ENCODE data around the gene C1QC. TPM values are rescaled to one million over a fixed set of nuclear protein-coding genes. Genes with fewer than 3 reads are reported as not detected.

C1QC gene
- not detected in 2 replicates for total RNA-seq

DNA sequence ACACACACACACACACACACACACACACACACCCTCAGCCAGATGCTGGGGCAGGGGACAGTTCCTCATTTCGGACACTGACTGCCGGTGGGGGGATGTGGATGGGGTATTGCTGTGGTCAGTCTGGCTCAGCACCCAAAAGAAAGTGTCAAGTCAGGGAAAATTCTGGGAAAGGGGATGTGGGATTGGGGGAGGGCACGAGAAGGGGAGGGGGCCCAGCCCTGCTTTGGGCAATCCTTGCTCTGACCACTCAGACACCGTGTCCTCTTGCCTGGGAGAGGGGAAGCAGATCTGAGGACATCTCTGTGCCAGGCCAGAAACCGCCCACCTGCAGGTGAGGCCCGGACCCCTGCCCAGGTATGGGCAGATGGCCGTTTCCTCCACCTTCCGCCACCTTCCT is at the start of gene C1QC:
Gene C1QC (plus strand): TSS at position 253 of the 400 bp plus-strand sequence. CDS start 391 bp downstream, outside the sequence.

DNA sequence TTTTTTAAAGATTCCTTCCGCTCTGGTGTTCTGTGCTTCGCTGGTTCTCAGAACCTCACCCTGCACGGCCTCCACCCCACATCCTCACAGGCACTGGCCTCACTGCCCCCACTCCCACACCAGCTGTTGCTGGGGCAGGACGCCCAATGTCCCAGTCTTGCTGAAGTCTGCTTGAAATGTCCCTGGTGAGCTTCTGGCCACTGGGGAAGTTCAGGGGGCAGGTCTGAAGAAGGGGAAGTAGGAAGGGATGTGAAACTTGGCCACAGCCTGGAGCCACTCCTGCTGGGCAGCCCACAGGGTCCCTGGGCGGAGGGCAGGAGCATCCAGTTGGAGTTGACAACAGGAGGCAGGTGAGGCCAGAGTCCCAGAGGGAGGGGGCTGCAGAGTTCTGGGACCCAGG is 7.1 kb upstream of the C1QC start, which contains the start of gene C1QA:
Gene C1QA (plus strand): TSS at position 276 of the 400 bp plus-strand sequence. CDS start 989 bp downstream, outside the sequence.

GRCh38 chr1:22652881-22653316 is 9.5 kb downstream of the C1QC start, which contains the start of gene C1QB:
Gene C1QB (plus strand): TSS chr1:22653236. CDS start chr1:22659463, 6,227 bp downstream.

Other genes with a start within 250 kb of the C1QC start
- gene ZBTB40, start 191.8 kb upstream of the C1QC start, total RNA-seq: 5.5 TPM in 2 replicates
- 0.04 TPM in 1 of 2 replicates, not detected in the other for gene EPHA8, start 80.1 kb upstream of the C1QC start, total RNA-seq
- gene C1QA, start 7.0 kb upstream of the C1QC start, total RNA-seq: not detected in 2 replicates
- gene C1QB, start 9.6 kb downstream of the C1QC start, total RNA-seq: not detected in 2 replicates
- 5.8 and 20.5 TPM in 2 replicates for gene EPHB2, start 67.2 kb downstream of the C1QC start, total RNA-seq

All from hair follicular keratinocyte (primary cell).